HG02943 (cell line): Measurements from ENCODE around the gene SPATA1.
"Not testable (repeated sequence)": the region's sequence is repeated elsewhere in the genome, so short reads cannot be mapped to it uniquely, and the experiment has no call there.

ENCODE experiments used
- ATAC-seq: cut with Tn5 transposase; IDR thresholded peaks from one replicate; pipeline ENCODE4 v1.9.1; 2021; ENCODE audit warnings: mild to moderate bottlenecking, low read depth, moderate library complexity; ENCODE audit not compliant: unreplicated experiment

The SPATA1 gene

DNA sequence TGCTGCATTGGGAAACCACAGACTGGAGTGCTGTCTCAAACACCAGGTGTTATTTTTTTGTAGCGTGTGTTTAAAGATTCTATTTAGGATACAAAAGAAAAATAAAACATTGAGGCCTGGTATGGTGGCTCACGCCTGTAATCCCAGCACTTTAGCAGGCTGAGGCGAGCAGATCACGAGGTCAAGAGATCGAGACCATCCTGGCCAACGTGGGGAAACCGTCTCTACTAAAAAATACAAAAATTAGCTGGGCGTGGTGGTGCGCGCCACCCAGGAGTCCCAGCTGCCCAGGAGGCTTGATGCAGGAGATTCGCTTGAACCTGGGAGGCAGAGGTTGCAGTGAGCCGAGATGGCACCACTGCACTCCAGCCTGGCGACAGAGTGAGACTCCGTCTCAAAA lies 1.7 kb downstream of the SPATA1 start:
- ATAC-seq = not testable (repeated sequence)

- no peak for ATAC-seq
Measured at GRCh38 chr1:84508510-84508909, 2.3 kb downstream of the SPATA1 start.

DNA sequence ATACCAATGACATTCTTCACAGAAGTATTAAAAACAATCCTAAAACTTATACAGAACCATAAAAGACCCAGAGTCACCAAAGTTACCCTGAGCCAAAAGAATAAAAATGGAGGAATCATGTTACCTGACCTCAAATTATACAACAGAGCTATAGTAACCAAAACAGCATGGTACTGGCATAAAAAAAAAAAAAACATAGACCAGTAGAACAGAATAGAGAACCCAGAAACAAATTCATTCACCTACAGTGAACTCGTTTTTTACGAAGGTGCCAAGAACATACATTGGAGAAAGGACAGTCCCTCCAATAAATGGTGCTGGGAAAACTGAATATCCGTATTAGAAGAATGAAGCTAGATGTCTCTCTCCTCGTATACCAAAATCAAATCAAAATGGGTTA lies 2.8 kb downstream of the SPATA1 start:
- ATAC-seq = no peak

- no peak for ATAC-seq
Measured at GRCh38 chr1:84510165-84510564, 4.0 kb downstream of the SPATA1 start.

GRCh38 chr1:84510668-84511067 lies 4.5 kb downstream of the SPATA1 start:
- ATAC-seq = no peak

GRCh38 chr1:84524590-84524989 lies 18.4 kb downstream of the SPATA1 start:
- no peak for ATAC-seq

GRCh38 chr1:84525779-84526178 lies 19.6 kb downstream of the SPATA1 start:
- ATAC-seq = no peak

- no peak for ATAC-seq
Measured at GRCh38 chr1:84538599-84538998, 32.4 kb downstream of the SPATA1 start.

GRCh38 chr1:84539972-84540371 lies 33.8 kb downstream of the SPATA1 start:
- ATAC-seq = no peak

GRCh38 chr1:84540759-84541158 lies 34.6 kb downstream of the SPATA1 start:
- ATAC-seq = no peak

- no peak for ATAC-seq
Measured at GRCh38 chr1:84541679-84542078, 35.5 kb downstream of the SPATA1 start.

DNA sequence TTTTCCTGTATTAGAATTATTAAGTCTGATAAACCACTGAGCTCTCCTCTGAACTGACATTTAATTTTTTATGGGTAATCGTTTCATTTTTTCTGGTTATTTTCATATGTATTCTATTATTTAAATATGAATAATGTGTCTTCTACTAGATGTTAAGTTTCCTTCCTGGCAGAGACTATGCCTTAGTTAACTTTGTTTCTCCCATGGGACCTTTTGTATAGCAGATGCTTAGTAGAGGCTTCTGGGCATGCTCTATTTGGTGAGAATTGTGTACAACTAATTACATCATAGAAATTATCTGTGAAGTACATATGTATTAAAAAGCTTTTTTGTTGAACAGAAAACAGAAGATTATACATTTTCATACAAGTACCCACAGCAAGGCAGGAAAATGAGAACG lies 44.6 kb downstream of the SPATA1 start:
- ATAC-seq = no peak

DNA sequence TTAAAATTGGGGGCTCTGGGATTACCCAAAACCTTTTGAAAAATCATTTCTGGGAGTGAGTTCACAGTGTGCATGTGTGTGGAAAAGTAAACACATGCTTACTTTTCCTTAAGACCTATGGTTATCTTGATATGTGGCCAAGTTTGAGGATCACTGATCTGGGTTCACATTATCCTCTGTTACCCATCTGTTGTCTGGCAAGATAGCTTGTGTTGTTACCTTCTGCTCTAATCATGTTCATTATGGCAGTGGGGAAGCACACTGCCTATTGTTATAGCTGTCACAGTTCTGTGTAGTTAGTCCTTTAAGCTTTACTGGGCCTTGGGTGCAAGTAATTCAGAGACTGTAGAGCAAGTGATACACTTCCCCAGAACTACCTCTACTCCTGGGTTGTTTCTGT lies 63.0 kb downstream of the SPATA1 start:
- ATAC-seq = no peak

GRCh38 chr1:84570436-84571149 lies 64.4 kb downstream of the SPATA1 start:
- no peak for ATAC-seq

DNA sequence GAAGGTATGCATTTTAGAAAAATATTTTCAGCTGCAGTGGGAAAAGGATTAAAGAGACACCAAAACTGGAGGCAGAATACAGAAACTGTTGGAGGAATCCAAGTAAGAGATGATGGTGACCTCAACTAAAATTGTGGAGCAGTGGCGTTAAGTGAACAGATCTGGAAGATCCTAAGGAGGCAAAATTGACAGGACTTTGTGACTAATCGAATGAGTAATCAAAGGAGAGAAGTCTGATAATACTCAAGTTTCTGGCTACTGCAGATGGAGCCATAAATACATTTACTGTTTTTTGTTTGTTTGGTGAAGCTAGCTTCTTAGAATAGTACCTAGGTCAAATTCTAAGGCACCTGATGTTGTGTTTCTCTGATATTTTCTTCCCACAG lies 65.0 kb downstream of the SPATA1 start:
- ATAC-seq = no peak

DNA sequence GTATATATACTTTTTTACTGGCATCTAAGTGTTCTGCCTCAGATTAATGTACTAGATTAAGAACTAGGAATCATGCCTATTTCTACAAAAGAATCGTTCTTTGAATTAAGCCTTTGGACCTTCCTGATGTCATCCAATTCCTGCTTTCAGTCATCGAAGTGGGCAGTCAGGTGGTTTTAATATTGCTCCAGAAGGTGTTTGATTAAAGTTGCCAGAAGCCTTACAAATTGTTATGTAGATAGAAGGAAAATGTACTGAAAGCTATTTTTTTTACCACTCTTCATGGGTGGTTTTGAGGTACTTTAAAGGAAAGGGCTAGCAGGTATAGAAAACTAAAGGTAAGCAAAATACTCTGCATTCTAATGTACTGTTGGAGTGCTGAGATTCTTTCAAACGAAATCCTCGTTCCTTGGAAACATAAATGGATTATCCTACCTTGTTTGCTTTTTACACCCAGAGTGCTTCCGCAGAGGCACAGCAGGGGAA lies 67.3 kb downstream of the SPATA1 start:
- no peak for ATAC-seq

GRCh38 chr1:84573967-84574842 lies 68.0 kb downstream of the SPATA1 start, which contains the start of gene CTBS:
Gene CTBS, minus strand, starts transcription at chr1:84574440. Its CDS starts 25 bp downstream, at chr1:84574415.
- ATAC-seq = peak; percentile 82

- ATAC-seq = no peak
Measured at GRCh38 chr1:84574936-84575335, 68.8 kb downstream of the SPATA1 start.

GRCh38 chr1:84581648-84582047 lies 75.5 kb downstream of the SPATA1 start:
- ATAC-seq = no peak

GRCh38 chr1:84582802-84583587 lies 76.8 kb downstream of the SPATA1 start:
- ATAC-seq = no peak

DNA sequence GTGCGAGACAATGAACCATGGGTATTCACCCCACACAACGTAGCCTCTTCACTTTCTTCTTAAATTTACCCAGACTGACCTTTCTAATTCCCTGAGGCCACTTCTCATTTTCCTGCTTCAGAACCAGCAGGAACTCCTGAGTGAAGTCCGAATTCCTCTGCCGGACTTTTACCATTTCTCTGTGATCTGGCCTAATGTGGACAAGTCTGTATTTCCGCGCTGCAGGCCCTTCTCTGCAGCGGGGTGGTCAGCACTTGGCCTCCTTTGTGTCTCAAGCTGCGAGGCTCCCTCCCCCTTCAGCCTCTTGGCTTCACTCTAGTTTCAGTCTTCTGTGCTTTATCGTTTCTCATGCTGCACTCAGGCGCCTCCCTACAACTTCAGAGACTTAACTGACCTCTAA lies 77.5 kb downstream of the SPATA1 start:
- no peak for ATAC-seq
